Measurements from ENCODE around the gene HIVEP3. TPM values are rescaled to one million over a fixed set of nuclear protein-coding genes. Genes with fewer than 3 reads are reported as not detected.

Gene HIVEP3
- total and polyA plus RNA-seq, 2 donors, result 2.8 to 3.1 TPM

DNA sequence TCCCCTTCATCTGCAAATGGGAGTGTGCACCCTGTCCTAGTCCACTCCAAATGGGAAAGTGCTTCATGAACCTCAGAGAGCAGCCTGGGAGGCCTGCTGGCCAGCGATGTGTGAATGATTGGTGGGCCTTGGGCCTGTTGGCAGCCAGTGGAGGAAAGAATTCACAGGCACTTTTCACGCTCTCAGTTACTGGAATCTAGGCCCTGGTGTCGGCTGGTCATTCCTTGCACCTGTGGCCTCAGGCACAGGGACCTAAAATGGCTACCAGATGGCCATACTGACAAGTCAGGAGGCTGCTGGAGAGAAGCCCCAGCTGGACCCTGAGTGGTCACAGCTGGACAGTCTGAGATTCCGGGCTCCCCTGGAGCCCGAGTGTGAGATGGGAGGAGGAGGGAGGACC lies 415.8 kb downstream of the HIVEP3 start:
- no peak overlapping the region for H3K27ac ChIP-seq (ENCODE audit: low read depth)
- no peak overlapping the region for H3K4me3 ChIP-seq (ENCODE audit: low read depth, low read length)
- 81% methylated on average over 5 of the region's 5 CpGs for WGBS
- H3K4me1 ChIP-seq (ENCODE audit: insufficient read depth), result no peaks in the 10 kb centered on the region
- no peak for DNase-seq (ENCODE audit: extremely low spot score)
- H3K36me3 ChIP-seq (ENCODE audit: insufficient read depth), result no peaks in the 10 kb centered on the region

DNA sequence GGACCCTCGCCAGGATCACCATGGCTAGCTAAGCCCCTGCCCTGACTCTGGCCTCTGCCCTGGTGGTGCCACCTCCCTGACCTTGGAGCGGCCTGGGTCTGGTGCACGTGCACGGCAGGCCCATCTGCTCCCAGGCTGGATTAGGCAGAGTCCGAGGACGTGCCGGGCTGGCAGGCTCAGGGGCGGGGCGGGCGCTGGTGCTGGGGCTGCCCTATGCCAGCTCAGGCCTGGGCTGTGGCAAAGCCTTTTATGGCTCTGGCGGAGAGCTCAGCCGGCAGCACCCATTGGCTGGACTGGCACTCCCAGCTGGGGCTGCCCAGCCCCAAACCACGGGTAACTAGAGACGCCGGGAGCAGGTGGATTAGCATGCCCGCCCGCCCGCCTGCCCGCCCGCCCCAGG lies 417.1 kb downstream of the HIVEP3 start:
- H3K27ac ChIP-seq (ENCODE audit: low read depth), result no peak overlapping the region
- DNase-seq (ENCODE audit: extremely low spot score), result no peak
- H3K4me3 ChIP-seq (ENCODE audit: low read depth, low read length), result no peak overlapping the region
- H3K4me1 ChIP-seq (ENCODE audit: insufficient read depth), result no peaks in the 10 kb centered on the region
- H3K36me3 ChIP-seq (ENCODE audit: insufficient read depth), result no peaks in the 10 kb centered on the region
- 94% methylated on average over 20 of the region's 20 CpGs for WGBS

DNA sequence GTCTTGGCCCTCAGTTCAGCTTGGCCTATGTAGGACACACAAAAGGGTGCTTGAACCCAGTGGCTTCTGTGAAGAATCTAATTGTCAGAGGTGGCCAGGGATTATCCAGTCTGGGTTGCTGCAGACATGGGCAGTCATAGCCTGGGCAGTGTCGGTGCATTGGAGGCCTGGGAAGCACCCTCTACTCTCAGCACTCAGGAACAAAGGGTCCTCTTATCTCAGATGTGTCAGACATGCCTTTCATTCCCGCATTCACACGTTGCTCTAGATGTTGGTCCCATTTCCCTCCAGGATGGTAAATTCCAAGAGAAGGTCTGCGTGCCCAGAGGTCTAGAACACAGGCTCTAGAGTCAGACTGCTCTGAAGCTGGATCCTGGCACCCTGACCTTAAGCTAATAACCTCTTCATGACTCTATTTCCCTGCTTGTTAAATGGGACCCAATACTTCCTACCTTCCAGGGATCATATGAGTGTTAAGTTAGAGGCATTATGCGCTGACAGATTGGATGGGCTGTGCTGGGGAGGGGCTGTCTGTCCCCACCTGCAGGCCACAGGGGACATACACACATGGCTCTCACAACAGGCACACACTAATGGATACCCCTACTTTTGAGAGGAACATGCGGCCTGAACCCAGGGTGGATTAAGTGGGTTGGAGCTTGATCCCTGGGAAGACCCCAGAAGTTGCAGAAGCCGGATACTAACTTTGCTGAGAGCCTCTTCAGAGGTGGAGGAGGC lies 417.8 kb downstream of the HIVEP3 start:
- Histone ChIP-seq H3K36me3 (ENCODE audit: insufficient read depth) (no peaks in the 10 kb centered on the region), H3K4me1 (ENCODE audit: insufficient read depth) (no peaks in the 10 kb centered on the region), H3K27ac (ENCODE audit: low read depth) (no peak overlapping the region), H3K4me3 (ENCODE audit: low read depth, low read length) (no peak overlapping the region)
- WGBS, result 85% methylated on average over 7 of the region's 7 CpGs
- DNase-seq (ENCODE audit: extremely low spot score), result no peak

DNA sequence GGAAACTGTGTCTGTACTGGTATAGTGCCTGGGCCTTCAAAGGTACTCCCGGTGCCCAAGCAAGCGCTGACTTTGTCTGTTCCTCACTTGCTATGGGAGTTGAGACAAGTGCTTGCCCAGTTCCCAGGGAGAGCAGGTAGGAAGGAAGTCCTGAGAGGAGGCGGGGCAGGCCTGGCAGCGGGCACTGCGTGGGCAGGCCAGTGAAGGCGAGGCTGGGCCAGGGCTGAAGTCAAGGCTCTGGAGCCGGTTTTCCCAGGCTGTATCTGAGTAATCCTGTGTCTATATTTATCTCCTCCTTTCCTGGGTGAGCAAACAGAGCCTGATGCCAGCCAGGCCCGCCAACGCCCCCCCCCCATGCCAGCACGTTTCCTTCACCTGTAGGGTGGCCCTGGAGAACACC lies 418.3 kb downstream of the HIVEP3 start:
- no peak for DNase-seq (ENCODE audit: extremely low spot score)

DNA sequence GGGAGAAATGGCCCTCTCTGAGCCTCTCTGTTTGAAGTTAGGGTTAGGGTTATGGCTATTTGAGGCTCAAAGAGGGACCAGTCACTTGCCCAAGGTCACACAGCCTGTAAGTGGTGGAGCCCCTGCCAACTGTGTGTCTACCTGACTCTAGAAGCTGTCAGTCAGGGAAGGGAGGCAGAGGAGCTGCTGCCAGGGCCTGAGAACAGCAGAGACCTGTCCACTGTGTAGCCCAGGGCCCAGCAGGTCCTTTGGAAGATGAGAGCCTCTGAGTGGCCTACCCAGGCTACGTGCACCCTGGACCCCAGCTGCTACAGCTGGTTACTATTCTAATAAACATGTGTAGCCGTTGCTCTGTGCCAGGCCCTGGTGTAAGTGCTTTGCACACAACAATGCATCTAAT lies 419.1 kb downstream of the HIVEP3 start:
- WGBS, result 73% methylated on average over 2 of the region's 2 CpGs
- Histone ChIP-seq H3K36me3 (ENCODE audit: insufficient read depth) (no peaks in the 10 kb centered on the region), H3K27ac (ENCODE audit: low read depth) (no peak overlapping the region), H3K4me1 (ENCODE audit: insufficient read depth) (no peaks in the 10 kb centered on the region), H3K4me3 (ENCODE audit: low read depth, low read length) (no peak overlapping the region)
- DNase-seq (ENCODE audit: extremely low spot score), result no peak

More for the DNA sequence above, 418.3 kb downstream of the HIVEP3 start:
- Histone ChIP-seq H3K4me1 (ENCODE audit: insufficient read depth) (no peaks in the 10 kb centered on the region), H3K36me3 (ENCODE audit: insufficient read depth) (no peaks in the 10 kb centered on the region), H3K27ac (ENCODE audit: low read depth) (no peak overlapping the region), H3K4me3 (ENCODE audit: low read depth, low read length) (no peak overlapping the region)
- 67% methylated on average over 10 of the region's 10 CpGs for WGBS

DNA sequence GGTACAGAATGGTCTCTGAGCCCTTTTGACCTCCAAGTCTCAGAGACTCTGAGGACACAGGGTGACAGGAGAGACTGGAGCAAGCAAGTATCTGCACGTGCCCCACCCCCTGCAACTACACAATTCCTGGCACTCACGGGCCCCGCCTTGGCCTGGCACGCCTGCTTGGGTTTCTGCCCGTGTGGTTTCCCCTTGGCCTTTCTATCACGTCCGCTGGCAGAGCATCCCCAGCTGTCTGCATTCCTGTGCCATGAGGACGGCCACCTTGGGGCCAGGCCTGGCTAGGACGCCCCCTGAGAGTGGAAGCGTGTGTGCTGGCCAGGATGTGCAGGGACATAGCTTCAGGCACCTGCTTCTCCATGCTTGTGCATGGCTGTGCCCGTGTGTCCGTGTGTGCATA lies 419.9 kb downstream of the HIVEP3 start:
- no peaks in the 10 kb centered on the region for H3K36me3 ChIP-seq (ENCODE audit: insufficient read depth)
- DNase-seq (ENCODE audit: extremely low spot score), result no peak
- H3K4me3 ChIP-seq (ENCODE audit: low read depth, low read length), result no peak overlapping the region
- no peak overlapping the region for H3K27ac ChIP-seq (ENCODE audit: low read depth)
- no peaks in the 10 kb centered on the region for H3K4me1 ChIP-seq (ENCODE audit: insufficient read depth)
- 63% methylated on average over 12 of the region's 12 CpGs for whole genome bisulfite sequencing

DNA sequence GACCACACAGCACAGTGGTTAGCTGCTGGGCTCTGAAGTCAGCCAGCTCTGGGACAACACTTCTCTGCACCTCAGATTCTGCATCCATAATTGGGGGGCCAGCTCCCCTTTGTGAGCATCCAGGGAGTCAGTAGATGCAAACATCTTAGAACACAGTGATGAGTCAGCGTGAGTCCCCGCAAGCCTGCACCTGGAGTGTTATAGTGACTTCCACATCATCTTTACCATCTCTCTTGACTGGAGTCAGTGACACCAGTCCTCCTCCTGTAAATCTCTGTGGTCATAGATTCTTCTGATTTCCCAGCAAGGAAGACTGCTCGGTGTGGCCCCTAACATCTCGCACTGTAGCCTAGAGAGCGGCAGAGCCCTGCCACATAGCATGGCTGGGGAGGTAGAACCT lies 420.3 kb downstream of the HIVEP3 start:
- Histone ChIP-seq H3K27ac (ENCODE audit: low read depth) (no peak overlapping the region), H3K36me3 (ENCODE audit: insufficient read depth) (no peaks in the 10 kb centered on the region), H3K4me3 (ENCODE audit: low read depth, low read length) (no peak overlapping the region), H3K4me1 (ENCODE audit: insufficient read depth) (no peaks in the 10 kb centered on the region)
- DNase-seq (ENCODE audit: extremely low spot score), result no peak
- 93% methylated on average over 5 of the region's 5 CpGs for WGBS

DNA sequence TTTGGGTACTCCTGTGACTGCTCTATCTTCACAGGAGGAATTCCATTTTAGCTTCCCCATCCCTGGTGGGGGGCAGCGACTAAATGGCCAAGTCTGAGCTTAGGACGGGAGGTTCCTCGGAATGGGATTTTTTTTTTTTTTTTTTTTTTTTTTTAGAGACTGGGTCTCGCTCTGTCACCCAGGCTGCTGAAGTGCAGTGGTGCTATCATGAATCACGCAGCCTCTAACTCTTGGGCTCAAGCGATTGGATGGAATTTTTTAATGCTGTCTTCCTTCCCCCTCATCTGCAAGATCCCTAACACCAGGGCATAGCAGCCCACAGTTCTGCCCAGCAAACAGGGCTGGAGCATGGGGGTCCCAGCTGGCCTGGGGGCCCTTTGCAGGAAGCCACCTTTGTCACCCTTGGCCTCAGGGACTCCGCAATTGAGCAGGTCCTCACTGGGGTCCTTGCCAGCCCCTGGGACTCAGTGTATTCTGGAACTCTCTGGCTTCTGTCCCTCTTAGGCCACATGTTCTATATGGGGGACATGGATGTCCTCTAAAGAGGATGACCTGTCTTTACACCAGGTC lies 421.2 kb downstream of the HIVEP3 start:
- Histone ChIP-seq H3K27ac (ENCODE audit: low read depth) (no peak overlapping the region), H3K4me1 (ENCODE audit: insufficient read depth) (no peaks in the 10 kb centered on the region), H3K4me3 (ENCODE audit: low read depth, low read length) (no peak overlapping the region), H3K36me3 (ENCODE audit: insufficient read depth) (no peaks in the 10 kb centered on the region)
- DNase-seq (ENCODE audit: extremely low spot score), result no peak
- 96% methylated on average over 7 of the region's 7 CpGs for WGBS

DNA sequence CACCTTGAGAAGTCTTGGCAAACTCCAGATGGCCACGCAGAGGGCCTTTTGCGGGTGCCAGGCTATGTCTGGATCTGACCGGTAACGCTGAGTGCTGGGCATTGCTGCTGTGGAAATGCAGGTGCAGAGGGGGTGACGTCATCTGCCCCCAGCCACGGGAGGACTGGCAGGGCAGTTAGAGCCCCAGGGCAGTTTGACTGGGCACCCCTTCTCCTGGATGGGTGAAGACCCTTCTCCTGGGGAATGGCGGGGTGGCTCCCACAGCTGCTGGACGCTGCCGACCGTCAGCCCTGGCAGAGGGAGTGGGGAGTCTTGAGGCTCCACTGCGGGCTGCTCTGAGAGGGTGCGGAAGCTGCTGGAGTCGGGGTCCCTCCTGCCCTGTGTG lies 421.7 kb downstream of the HIVEP3 start:
- WGBS, result 91% methylated on average over 13 of the region's 13 CpGs
- DNase-seq (ENCODE audit: extremely low spot score), result no peak
- peak overlapping the region; percentile 68 for H3K27ac ChIP-seq (ENCODE audit: low read depth)
- no peak overlapping the region for H3K4me3 ChIP-seq (ENCODE audit: low read depth, low read length)
- H3K36me3 ChIP-seq (ENCODE audit: insufficient read depth), result no peaks in the 10 kb centered on the region
- H3K4me1 ChIP-seq (ENCODE audit: insufficient read depth), result no peaks in the 10 kb centered on the region

DNA sequence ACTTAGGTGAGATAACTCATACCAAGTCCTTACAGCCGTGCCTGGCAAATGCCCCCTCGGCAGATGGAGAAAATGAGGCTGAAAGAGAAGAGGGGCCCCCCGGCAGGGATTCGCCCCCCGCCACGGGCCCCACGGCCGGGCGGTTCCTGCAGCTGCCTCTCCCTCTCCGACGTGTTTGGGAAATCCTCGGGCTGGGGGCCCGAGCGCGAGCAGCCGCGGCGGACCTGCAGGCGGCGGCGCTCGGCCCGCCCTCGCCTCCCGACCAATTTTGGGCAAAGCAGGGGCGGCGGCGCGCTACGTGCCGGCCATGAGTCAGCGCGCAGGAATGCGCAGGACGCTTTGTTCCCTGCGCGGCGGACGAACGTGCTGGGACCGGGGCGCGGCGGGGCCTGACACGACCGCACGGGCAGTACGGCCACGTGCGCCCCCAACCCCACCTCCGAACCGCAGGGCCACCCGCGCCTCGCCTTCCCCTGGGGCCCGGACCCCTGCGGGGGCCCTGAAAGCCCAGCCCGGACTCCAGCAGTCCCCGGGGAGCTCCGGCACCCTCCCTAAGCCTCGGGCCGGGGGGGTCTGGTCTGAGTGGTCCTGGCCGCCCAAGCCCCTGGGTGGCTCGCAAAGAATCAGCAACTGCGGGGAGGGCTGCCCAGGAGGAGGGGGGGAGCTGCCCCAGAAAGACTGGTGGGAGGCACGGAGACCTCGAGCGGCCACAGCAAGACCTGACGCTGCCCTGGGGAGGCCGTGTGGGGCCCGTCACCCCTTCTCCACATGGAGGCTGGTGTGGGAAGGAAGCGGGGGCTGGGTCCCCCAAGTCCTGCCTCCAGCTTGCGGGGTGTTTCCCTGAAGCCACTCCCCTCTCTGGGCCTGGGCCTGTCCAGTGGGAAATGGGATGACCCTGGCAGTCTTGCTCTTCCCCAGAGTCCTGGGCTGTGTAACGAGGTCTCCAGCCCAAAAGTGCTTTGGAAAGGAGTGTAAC lies 422.4 kb downstream of the HIVEP3 start:
- peak overlapping the region; percentile 68 for H3K27ac ChIP-seq (ENCODE audit: low read depth)
- H3K4me1 ChIP-seq (ENCODE audit: insufficient read depth), result no peaks in the 10 kb centered on the region
- no peak for DNase-seq (ENCODE audit: extremely low spot score)
- H3K4me3 ChIP-seq (ENCODE audit: low read depth, low read length), result no peak overlapping the region
- WGBS, result 6% methylated on average over 74 of the region's 74 CpGs
- no peaks in the 10 kb centered on the region for H3K36me3 ChIP-seq (ENCODE audit: insufficient read depth)

DNA sequence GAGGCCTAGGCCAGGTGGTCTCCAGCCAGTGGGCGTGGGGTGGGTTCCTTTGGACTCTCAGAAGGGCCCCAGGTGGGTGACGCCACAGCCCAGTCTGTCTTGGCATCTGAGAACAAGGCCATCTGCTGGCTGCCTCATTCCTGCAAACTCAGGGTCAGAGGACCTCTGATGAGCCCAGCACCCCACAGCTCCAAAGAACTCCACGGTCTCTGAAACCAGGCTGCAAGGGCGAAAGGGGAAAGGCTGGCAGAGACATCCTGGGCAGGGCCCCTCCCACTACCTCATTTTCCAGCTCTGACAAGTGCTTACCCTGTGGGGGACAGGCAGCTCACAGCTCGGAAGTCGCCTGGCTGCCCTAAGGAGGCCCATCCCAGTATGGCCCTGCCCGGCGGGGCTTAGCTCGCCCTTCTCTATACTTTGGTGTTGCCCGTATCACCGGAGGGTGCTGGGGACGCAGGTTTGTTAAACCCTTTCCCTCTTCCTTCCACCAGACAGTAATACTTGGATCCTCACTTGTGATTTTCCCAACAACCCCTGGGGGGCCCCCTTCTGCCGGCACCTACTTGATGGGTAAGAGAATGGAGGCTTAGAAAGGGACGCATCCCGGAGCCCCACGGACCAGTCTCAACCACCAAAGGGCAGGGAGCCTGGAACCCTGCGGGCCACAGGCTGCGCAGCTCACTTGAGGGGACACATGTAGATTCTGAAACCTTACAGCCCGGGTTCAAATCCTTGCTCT lies 423.3 kb downstream of the HIVEP3 start:
- no peak for DNase-seq (ENCODE audit: extremely low spot score)
- Histone ChIP-seq H3K4me1 (ENCODE audit: insufficient read depth) (no peaks in the 10 kb centered on the region), H3K27ac (ENCODE audit: low read depth) (no peak overlapping the region), H3K36me3 (ENCODE audit: insufficient read depth) (no peaks in the 10 kb centered on the region), H3K4me3 (ENCODE audit: low read depth, low read length) (no peak overlapping the region)
- WGBS, result 81% methylated on average over 19 of the region's 19 CpGs

DNA sequence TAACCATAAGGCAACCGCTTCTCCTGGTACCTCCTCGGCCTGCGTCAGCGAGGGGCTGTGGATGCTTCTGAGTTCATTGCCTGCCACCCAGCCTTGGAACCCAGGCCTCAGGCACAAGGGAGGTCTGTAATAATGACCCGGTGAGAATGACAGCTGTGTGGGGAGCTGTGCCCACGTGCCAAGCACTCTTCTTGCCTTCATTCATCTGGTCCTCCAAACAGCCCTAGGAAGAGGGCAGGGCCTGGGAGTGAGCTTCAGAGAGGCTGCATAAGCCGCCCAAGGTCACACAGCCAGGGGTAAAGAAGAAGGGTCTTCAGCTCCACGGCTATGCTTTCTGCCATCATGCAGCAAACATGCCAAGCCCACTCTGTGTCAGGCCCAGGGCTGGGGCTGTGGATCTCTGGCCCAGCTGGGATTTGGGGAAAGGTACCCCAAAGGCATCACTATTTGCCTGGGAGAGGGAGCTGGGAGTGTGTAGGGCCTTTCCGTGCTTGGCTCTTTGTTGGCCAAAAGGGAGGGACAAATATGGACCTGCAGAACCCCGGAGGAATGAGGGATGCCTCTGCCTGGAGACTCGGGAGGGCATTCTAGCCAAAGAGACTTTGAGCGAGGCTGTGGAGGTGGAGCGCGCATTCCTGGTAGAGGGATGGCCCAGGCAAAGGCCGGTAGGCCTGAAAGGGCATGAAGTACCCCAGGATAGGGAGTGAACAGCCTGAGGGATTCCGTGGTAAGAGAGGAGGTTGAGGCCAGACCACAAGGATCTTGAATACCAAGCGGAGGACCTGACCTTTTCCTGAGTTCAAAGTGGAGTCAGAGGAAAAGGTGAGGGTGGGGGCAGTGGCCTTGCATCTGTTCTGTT lies 424.1 kb downstream of the HIVEP3 start:
- H3K4me1 ChIP-seq (ENCODE audit: insufficient read depth), result no peaks in the 10 kb centered on the region
- H3K4me3 ChIP-seq (ENCODE audit: low read depth, low read length), result no peak overlapping the region
- 82% methylated on average over 17 of the region's 17 CpGs for WGBS
- H3K27ac ChIP-seq (ENCODE audit: low read depth), result no peak overlapping the region
- DNase-seq (ENCODE audit: extremely low spot score), result no peak
- H3K36me3 ChIP-seq (ENCODE audit: insufficient read depth), result no peaks in the 10 kb centered on the region

Measured in urinary bladder (tissue), 4 donors.